Measurements from ENCODE around the gene LHFPL3.

LHFPL3 gene

GRCh38 chr7:104352736-104353135 lies 24.3 kb downstream of the LHFPL3 start:
- no peak overlapping the region for H3K4me3 ChIP-seq (ENCODE audit: low read depth, low read length)
- no peak for TF ChIP-seq CTCF (IDR thresholded peaks at IDR 0.05; ENCODE audit: low read depth, low read length)

- no peak overlapping the region for H3K4me3 ChIP-seq (ENCODE audit: low read depth, low read length)
- no peak for TF ChIP-seq CTCF (IDR thresholded peaks at IDR 0.05; ENCODE audit: low read depth, low read length)
These were observed 28.8 kb downstream of the LHFPL3 start for GRCh38 chr7:104357166-104357565.

GRCh38 chr7:104358446-104359132 lies 30.2 kb downstream of the LHFPL3 start:
- H3K4me3 ChIP-seq (ENCODE audit: low read depth, low read length) = no peak overlapping the region
- no peak for TF ChIP-seq CTCF (IDR thresholded peaks at IDR 0.05; ENCODE audit: low read depth, low read length)

GRCh38 chr7:104362756-104363155 lies 34.4 kb downstream of the LHFPL3 start:
- H3K4me3 ChIP-seq (ENCODE audit: low read depth, low read length) = no peak overlapping the region
- TF ChIP-seq CTCF (IDR thresholded peaks at IDR 0.05; ENCODE audit: low read depth, low read length) = no peak

GRCh38 chr7:104363355-104363754 lies 35.0 kb downstream of the LHFPL3 start:
- no peak for TF ChIP-seq CTCF (IDR thresholded peaks at IDR 0.05; ENCODE audit: low read depth, low read length)
- no peak overlapping the region for H3K4me3 ChIP-seq (ENCODE audit: low read depth, low read length)

GRCh38 chr7:104366390-104366789 lies 38.0 kb downstream of the LHFPL3 start:
- H3K4me3 ChIP-seq (ENCODE audit: low read depth, low read length) = no peak overlapping the region
- no peak for TF ChIP-seq CTCF (IDR thresholded peaks at IDR 0.05; ENCODE audit: low read depth, low read length)

- H3K4me3 ChIP-seq (ENCODE audit: low read depth, low read length) = no peak overlapping the region
- no peak for TF ChIP-seq CTCF (IDR thresholded peaks at IDR 0.05; ENCODE audit: low read depth, low read length)
These were observed 39.5 kb downstream of the LHFPL3 start for GRCh38 chr7:104367926-104368325.

Data from WI38 (cell line).